PC-3 (cell line): ENCODE data around the gene HSD17B11. TPM values are rescaled to one million over a fixed set of nuclear protein-coding genes. Genes with fewer than 3 reads are reported as not detected.
"Not testable (repeated sequence)": the region's sequence is repeated elsewhere in the genome, so short reads cannot be mapped to it uniquely, and the experiment has no call there.

Source experiments
- ATAC-seq: fragments of 200-7000 bp; cut with Tn5 transposase; 2 replicates; pipeline ENCODE4 v1.9.1; 2020; ENCODE audit warnings: mild to moderate bottlenecking, moderate library complexity
- BruUV-seq: library from RNA; stranded (reverse); fragments of 400-500 nt; replicated peaks from 2 replicates; lab custom pipeline; 2021; lab: Mats Ljungman, UMichigan
- CTCF ChIA-PET: fragments of 300-600 bp; sonication (Branson Sonifier 250); formaldehyde crosslinking; loops from one replicate; lab custom pipeline; 2022; ENCODE audit warnings: antibody characterized with exemption; lab: Charles Lee
- POLR2A ChIA-PET: fragments of 300-600 bp; sonication (Branson Sonifier 250); formaldehyde crosslinking; loops from one replicate; lab custom pipeline; 2022; ENCODE audit warnings: antibody characterized with exemption; ENCODE audit not compliant: unreplicated experiment; lab: Charles Lee
- DNase-seq: peaks from one replicate; pipeline ENCODE4 v3.0.0-alpha.2; 2015
- H2AFZ ChIP-seq: fragments of 300-600 bp; sonication (generic); 2 replicates; pipeline ENCODE4 v1.6.0; 2016; ENCODE audit warnings: antibody characterized with exemption, low read length
- H3F3A ChIP-seq: fragments of 300-600 bp; sonication (generic); one replicate; pipeline ENCODE4 v1.6.0; 2017; ENCODE audit warnings: antibody characterized with exemption, low read length, control low read depth, mild to moderate bottlenecking; ENCODE audit not compliant: unreplicated experiment
- H3K27ac ChIP-seq: fragments of 300-600 bp; sonication (generic); 2 replicates; pipeline ENCODE4 v1.5.1; 2016; ENCODE audit warnings: mild to moderate bottlenecking, low read length
- H3K27me3 ChIP-seq: fragments of 300-600 bp; sonication (generic); 2 replicates; pipeline ENCODE4 v1.6.1; 2016; ENCODE audit warnings: low read length, mixed read lengths
- H3K36me3 ChIP-seq: fragments of 300-600 bp; sonication (generic); 2 replicates; pipeline ENCODE4 v1.6.1; 2016; ENCODE audit warnings: low read depth, mixed run types, low read length, mixed read lengths
- H3K4me1 ChIP-seq: fragments of 300-600 bp; sonication (generic); 2 replicates; pipeline ENCODE4 v1.5.1; 2016; ENCODE audit warnings: low read length; ENCODE audit not compliant: insufficient read depth
- H3K4me2 ChIP-seq: fragments of 300-600 bp; sonication (generic); 2 replicates; pipeline ENCODE4 v1.6.0; 2016; ENCODE audit warnings: low read length
- H3K4me3 ChIP-seq: fragments of 300-600 bp; sonication (generic); 2 replicates; pipeline ENCODE4 v1.5.1; 2016; ENCODE audit warnings: mild to moderate bottlenecking, low read length, mixed read lengths
- H3K79me2 ChIP-seq: fragments of 300-600 bp; sonication (generic); 2 replicates; pipeline ENCODE4 v1.6.1; 2017; ENCODE audit warnings: low read length, mixed read lengths
- H3K9ac ChIP-seq: fragments of 300-600 bp; sonication (generic); 2 replicates; pipeline ENCODE4 v1.6.0; 2016; ENCODE audit warnings: mild to moderate bottlenecking, low read length
- H3K9me2 ChIP-seq: fragments of 300-600 bp; sonication (generic); replicated peaks from 2 replicates; pipeline ENCODE4 v1.6.1; 2016; ENCODE audit warnings: mixed run types, low read length, mixed read lengths
- H3K9me3 ChIP-seq: fragments of 300-600 bp; sonication (generic); 2 replicates; pipeline ENCODE4 v1.6.1; 2016; ENCODE audit warnings: low read length, mixed read lengths
- H4K20me1 ChIP-seq: fragments of 300-600 bp; sonication (generic); 2 replicates; pipeline ENCODE4 v1.6.1; 2016; ENCODE audit warnings: low read length, mixed read lengths
- CTCF ChIP-seq: fragments of 300-600 bp; sonication (generic); conservative IDR thresholded peaks from 2 replicates; pipeline ENCODE4 v1.5.1; 2017; ENCODE audit warnings: antibody characterized with exemption, low read depth, mild to moderate bottlenecking, low read length
- EZH2 ChIP-seq: fragments of 300-600 bp; sonication (generic); IDR thresholded peaks from one replicate; pipeline ENCODE4 v1.6.1; 2017; ENCODE audit warnings: antibody characterized with exemption, mild to moderate bottlenecking, low read length; ENCODE audit not compliant: unreplicated experiment
- EZH2phosphoT487 ChIP-seq: fragments of 300-600 bp; sonication (generic); IDR thresholded peaks from 2 replicates; pipeline ENCODE4 v1.6.1; 2018; ENCODE audit warnings: mild to moderate bottlenecking, antibody characterized with exemption, low read length, borderline replicate concordance
- intact Hi-C: fragments of 100-400 bp; cut with micrococcal nuclease; formaldehyde crosslinking; loops from 2 replicates; pipeline ENCODE4 v1.9.0; 2023
- total RNA-seq: library from RNA; depleted of rRNA; stranded (reverse); fragments of >200 nt; gene quantifications from 2 replicates; pipeline ENCODE4 v1.2.3, GENCODE V29; 2014

HSD17B11 gene
- total RNA-seq, 1 experiment from 2014 or later, result 4.7 TPM

- Histone ChIP-seq H3K4me2 (no peak overlapping the region), H3K27ac (no peak overlapping the region), H2AFZ (no peak overlapping the region), H3K9me2 (no peaks in the 10 kb centered on the region), H3F3A (no peaks in the 10 kb centered on the region), H4K20me1 (no peaks in the 10 kb centered on the region), H3K4me3 (no peak overlapping the region), H3K9me3 (no peaks in the 10 kb centered on the region), H3K79me2 (no peaks in the 10 kb centered on the region), H3K9ac (no peak overlapping the region), H3K36me3 (no peaks in the 10 kb centered on the region), H3K4me1 (no peaks in the 10 kb centered on the region), H3K27me3 (no peaks in the 10 kb centered on the region)
- ChIA-PET CTCF (no interaction called here), POLR2A (no interaction called here)
- ATAC-seq (no peak), DNase-seq (no peak)
- TF ChIP-seq EZH2, result no peak
- TF ChIP-seq EZH2phosphoT487, result no peak
- TF ChIP-seq CTCF, result no peak
- BruUV-seq, result no TSS peak
- intact Hi-C loops, result no loop called here
Observed at GRCh38 chr4:87399954-87400353, 9.0 kb upstream of the HSD17B11 start.

DNA sequence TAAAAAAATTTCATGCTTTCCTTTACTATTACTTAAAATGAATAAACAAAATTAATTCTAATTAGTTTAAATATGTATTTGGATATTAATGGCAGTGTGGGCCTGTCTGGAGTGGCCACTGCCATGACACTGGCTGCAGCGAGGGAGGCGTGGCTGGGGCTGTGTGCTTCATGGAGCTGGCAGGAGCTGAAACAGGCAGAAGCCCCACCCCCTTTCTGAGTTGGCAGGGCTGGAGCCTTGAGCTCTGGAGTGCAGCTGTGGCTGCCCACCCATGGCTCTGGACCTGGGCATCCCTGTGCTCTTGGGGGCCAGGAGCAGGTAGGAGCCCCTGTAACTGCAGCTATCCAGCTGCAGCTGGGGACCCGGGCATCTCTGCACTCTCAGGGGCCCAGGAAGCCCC lies 8.2 kb upstream of the HSD17B11 start:
- ChIA-PET POLR2A (no interaction called here), CTCF (no interaction called here)
- DNase-seq, result no peak
- no peak overlapping the region for H2AFZ ChIP-seq
- TF ChIP-seq EZH2 (no peak), EZH2phosphoT487 (no peak), CTCF (no peak)
- no peak overlapping the region for H3K4me2 ChIP-seq
- no peaks in the 10 kb centered on the region for H3K9me3 ChIP-seq
- H3K4me1 ChIP-seq, result no peaks in the 10 kb centered on the region
- H4K20me1 ChIP-seq, result no peaks in the 10 kb centered on the region
- H3K27ac ChIP-seq, result no peak overlapping the region
- no peak overlapping the region for H3K9ac ChIP-seq
- no peak for ATAC-seq
- H3K79me2 ChIP-seq, result no peaks in the 10 kb centered on the region
- no peaks in the 10 kb centered on the region for H3K27me3 ChIP-seq
- no peaks in the 10 kb centered on the region for H3K9me2 ChIP-seq
- H3F3A ChIP-seq, result no peaks in the 10 kb centered on the region
- H3K36me3 ChIP-seq, result no peaks in the 10 kb centered on the region
- H3K4me3 ChIP-seq, result no peak overlapping the region
- no TSS peak for BruUV-seq
- intact Hi-C loops, result no loop called here

GRCh38 chr4:87395851-87396250 lies 4.9 kb upstream of the HSD17B11 start:
- H2AFZ ChIP-seq, H3K4me2 ChIP-seq, DNase-seq, H3K27me3 ChIP-seq, H4K20me1 ChIP-seq, H3K27ac ChIP-seq, H3K9me3 ChIP-seq, ATAC-seq, intact Hi-C loops, H3K9ac ChIP-seq, H3K36me3 ChIP-seq, POLR2A ChIA-PET, H3K4me3 ChIP-seq, CTCF ChIA-PET, H3F3A ChIP-seq, H3K9me2 ChIP-seq, BruUV-seq, H3K79me2 ChIP-seq, H3K4me1 ChIP-seq: not testable (repeated sequence)

GRCh38 chr4:87395073-87395472 lies 4.1 kb upstream of the HSD17B11 start:
- CTCF ChIA-PET, H4K20me1 ChIP-seq, intact Hi-C loops, DNase-seq, H3K79me2 ChIP-seq, ATAC-seq, H3K36me3 ChIP-seq, H3K9ac ChIP-seq, H3K9me3 ChIP-seq, H3K4me3 ChIP-seq, H3K27me3 ChIP-seq, H3K4me2 ChIP-seq, H3F3A ChIP-seq, H3K4me1 ChIP-seq, H2AFZ ChIP-seq, BruUV-seq, H3K27ac ChIP-seq, H3K9me2 ChIP-seq, POLR2A ChIA-PET: not testable (repeated sequence)
